DMS114 treated with DMSO at 0.1 percent for 48 hours (cell line): ENCODE data around the gene POMC.
"Not testable (repeated sequence)": the region's sequence is repeated elsewhere in the genome, so short reads cannot be mapped to it uniquely, and the experiment has no call there.

Source experiments
- DNase-seq: peaks from one replicate; lab custom pipeline; 2025; ENCODE audit not compliant: unreplicated experiment; lab: John Stamatoyannopoulos, UW

POMC gene

GRCh38 chr2:25177211-25177611, 8.8 kb upstream of the POMC start:
- no peak for DNase-seq

GRCh38 chr2:25176541-25177181, 8.3 kb upstream of the POMC start:
- DNase-seq: no peak

GRCh38 chr2:25176138-25176537, 7.8 kb upstream of the POMC start:
- DNase-seq: no peak

- no peak for DNase-seq
Measured at GRCh38 chr2:25174192-25174861, 5.9 kb upstream of the POMC start.

GRCh38 chr2:25173719-25174118, 5.3 kb upstream of the POMC start:
- no peak for DNase-seq

- DNase-seq: no peak
Measured at GRCh38 chr2:25170888-25171287, 2.5 kb upstream of the POMC start.

GRCh38 chr2:25169073-25169470, 692 bp upstream of the POMC start:
- DNase-seq: no peak

- DNase-seq: no peak
Measured at GRCh38 chr2:25165992-25166875, 2.1 kb downstream of the POMC start.

DNA sequence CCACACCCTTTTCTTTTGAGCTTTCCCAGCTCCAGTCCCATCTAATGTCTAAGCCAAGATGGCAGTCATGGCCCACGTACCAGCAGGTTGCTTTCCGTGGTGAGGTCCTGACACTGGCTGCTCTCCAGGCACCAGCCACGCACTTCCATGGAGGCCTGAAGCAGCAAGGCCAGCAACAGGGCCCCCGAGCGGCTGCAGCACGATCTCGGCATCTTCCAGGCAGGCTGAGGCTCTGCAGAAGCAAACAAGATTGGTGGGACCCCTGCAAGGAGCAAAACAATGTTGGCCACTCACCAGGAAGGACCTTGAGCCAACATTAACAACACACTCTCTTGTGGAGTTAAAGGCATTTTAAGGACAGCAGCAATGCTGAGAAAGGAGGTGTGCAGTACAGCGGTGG, 3.8 kb downstream of the POMC start:
- DNase-seq: no peak

DNA sequence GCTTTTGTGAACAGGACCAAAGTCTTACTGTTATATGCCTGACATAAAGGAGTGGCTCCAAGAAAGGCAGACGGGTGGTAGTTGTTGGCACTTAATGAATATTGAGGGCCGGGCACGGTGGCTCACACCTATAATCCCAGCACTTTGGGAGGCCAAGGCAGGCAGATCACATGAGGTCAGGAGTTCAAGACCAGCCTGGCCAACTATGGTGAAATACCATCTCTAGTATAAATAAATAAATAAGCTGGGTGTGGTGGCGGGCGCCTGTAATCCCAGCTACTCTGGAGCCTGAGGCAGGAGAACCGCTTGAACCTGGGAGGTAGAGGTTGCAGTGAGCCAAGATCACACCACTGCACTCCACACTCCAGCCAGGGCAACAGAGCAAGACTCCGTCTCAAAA, 6.3 kb downstream of the POMC start:
- not testable (repeated sequence) for DNase-seq

DNA sequence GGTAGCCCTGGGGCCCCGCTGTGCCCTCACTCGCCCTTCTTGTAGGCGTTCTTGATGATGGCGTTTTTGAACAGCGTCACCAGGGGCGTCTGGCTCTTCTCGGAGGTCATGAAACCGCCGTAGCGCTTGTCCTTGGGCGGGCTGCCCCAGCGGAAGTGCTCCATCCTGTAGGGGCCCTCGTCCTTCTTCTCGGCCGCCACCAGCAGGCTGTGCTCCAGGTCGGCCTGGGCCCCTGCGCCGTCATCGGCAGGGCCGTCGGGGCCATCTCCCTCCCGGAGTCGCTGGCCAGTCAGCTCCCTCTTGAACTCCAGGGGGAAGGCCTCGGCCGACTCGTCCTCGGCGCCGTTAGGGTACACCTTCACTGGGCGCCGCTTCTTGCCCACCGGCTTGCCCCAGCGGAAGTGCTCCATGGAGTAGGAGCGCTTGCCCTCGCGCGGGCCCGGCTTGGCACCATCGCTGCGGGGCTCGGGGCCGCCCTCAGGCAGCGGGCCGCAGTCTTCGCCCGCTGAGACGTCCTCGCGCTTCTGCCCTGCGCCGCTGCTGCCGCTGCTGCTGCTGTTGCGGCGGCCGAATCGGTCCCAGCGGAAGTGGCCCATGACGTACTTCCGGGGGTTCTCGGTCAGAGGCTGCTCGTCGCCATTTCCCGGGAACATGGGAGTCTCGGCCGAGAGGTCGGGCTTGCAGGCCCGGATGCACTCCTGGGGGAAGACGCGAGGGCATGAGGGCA, 7.2 kb downstream of the POMC start:
- no peak for DNase-seq

- DNase-seq: no peak
Measured at GRCh38 chr2:25160376-25160775, 8.0 kb downstream of the POMC start.

DNA sequence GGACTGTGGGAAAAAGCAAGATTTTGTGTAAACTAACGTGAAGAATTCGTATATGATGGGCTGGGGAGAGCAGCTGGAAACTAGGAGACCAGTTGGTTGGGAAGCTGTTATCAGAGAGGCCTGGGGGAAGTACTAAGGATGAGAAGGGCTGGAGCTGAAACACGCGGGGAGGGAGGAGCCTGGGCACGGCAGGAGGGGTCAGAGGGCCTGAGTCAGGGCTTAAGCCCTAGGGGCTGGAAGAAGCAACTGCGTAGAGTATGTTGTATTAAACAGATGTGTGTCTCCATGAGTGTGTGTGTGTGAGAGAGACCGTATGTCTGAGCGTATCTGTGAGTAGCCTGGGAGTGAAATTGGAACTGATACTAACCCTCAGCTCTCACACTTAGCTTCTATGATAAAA, 8.4 kb downstream of the POMC start:
- no peak for DNase-seq

DNA sequence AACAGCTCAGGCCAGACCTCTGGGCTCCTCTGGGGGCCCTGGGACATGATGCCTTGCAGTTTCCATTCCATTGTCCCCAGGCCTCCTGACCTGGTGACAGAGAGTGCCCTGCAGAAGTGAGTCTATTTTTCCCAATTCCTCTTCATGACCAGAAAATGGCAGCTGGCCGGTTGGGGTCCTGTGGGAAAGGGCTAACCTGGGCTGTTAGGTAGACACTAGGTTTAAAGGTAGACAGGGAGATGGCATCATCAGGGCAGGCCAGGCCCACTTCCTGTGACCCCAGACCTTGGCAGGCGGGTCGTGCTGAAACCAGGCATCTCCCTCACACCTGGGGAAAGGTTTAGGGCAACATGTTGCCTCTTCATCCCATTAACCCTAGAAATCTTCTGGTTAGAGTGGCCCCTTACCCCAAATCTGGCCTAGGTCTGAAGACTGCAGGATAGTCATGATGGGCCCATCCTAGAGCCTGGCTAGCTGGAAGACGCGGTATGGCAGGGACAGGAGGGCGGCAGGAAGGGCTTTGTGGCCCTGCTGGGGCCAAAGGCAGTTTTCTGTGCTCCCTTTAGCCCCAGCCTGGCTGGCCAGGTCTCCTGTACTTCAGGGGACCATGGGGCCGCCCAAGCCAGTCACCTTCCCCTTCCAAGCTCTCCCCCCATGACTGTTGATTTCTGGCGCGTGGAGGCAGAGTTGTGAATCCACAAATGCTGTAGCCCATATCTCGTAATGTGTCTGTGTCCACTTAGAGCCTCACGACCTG, 10.1 kb downstream of the POMC start:
- DNase-seq: no peak

DNA sequence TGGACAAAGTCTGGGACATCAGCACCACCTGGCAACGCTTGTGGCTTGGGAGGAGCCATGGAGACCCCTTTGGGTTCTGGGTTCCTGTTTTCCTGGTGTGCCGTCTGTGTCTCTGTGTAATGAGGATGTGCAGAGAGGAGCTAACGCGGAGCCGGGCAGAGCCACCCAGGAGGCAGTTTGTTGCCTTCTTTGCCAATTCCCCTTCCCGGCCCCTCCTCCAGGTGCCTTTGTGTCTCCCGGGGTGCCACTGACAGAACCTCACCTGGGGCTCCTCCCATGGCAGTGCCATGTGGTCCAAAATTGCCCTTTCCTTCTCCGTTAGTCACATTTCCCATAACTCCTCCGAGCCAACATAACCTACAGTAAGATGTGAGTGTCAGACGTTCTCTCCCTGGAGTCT, 13.0 kb downstream of the POMC start:
- DNase-seq: no peak

DNA sequence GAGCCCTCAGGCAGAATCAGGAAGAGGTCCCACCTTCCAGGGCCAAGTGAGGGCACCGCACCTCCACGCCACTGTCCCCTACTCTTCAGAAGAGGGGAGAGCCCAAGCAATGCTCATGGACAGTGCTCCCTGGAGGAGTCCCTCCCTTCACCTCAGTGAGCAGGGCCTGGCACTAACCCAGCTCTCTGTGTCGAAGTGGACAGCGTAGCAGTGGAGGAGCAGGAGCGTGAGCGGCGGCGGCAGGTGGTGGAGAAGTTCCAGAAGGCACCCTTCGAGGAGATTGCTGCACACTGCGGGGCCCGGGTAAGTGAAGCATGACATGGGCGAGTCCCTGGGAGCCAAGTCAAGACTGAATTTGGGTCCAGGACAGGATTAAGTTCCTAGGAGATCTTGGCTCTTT, 16.7 kb downstream of the POMC start:
- no peak for DNase-seq

DNA sequence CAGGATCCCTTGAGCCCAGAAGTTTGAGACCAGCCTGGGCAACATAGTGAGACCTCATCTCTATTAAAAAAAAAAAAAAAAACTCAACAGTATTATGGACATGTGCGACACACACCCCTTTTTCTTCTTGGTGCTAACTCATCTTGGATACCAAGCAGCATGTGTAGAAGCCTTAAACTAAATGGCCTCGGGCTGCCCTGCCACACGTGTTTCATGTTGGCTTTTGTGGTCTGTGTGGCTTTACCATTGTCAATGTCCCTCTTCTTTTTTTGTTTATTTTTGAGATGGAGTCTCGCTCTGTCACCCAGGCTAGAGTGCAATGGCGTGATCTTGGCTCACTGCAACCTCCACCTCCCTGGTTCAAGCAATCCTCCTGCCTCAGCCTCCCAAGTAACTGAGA, 17.4 kb downstream of the POMC start:
- DNase-seq: not testable (repeated sequence)

DNA sequence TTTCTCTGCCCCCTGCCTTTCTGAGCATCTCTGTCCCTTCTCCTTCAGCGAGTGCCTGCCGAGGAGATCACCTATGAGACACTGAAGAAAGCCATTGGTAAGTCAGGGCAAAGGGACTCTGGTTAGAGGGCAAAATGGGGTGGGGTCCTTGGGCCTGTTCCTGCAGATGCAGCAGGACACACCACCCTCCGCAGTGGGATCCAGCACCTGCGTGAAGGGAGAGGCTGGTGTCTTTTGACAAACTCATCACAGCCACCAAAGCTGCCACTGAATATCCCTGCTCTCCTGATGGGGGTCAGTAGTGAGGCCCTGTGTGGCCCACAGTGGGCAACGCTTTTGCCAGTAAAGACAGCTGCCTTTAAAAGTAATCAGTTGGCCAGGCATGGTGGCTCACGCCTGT, 18.7 kb downstream of the POMC start:
- DNase-seq: no peak

- no peak for DNase-seq
Measured at GRCh38 chr2:25146896-25147295, 21.5 kb downstream of the POMC start.

DNA sequence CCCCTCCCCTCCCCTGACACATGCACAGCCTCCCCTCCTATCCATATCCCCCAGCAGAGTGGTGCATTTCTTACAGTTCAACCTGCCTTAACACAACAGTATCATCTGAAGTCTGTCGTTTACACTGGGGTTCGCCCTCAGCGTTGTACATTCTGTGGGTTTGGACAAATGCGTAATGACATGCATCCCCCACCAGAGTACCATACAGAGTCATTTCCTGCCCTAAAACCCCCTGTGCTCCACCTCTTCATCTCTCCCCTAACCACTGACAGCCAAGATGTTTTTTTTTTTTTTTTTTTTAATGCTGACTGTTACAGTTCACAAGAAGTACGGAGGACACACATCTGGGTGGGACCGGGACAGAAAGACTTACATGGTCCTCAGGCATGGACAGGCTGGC, 22.6 kb downstream of the POMC start:
- no peak for DNase-seq

DNA sequence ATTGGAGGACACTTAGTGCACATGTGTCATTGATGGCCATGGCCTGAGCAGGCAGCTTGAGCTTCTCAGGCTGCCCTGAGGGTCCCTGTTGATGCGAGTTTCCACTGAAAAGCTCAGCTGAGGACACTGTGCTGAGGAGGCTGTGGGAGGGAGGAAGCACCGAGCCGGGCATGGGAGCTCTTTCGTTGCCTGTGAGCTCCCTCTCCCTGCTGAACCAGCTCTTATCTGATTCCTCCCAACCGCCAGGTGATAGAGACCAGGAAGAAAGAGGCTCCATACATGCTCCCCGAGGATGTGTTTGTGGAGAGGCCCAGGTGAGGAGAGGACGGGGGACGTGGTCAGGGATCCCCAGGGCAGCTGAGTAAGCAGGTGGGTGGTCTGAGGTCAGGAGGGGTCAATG, 27.3 kb downstream of the POMC start:
- no peak for DNase-seq
